Keratinocyte (primary cell): ENCODE results near the gene KRT81. TPM values are rescaled to one million over a fixed set of nuclear protein-coding genes. Genes with fewer than 3 reads are reported as not detected.

Source experiments
- DNase-seq: peaks from one replicate; pipeline ENCODE4 v3.0.0-alpha.2; 2011; ENCODE audit warnings: low read depth, missing footprints, low spot score
- FAIRE-seq: peaks from 2 replicates; lab custom pipeline; 2011; peaks lifted over from hg19 to GRCh38; lab: Jason Lieb, UNC
- H2AFZ ChIP-seq: 2 replicates; pipeline ENCODE4 v1.6.0; 2012; ENCODE audit warnings: low read length, control low read depth, inconsistent platforms; ENCODE audit not compliant: control insufficient read depth
- H3K27ac ChIP-seq: 2 replicates; pipeline ENCODE4 v1.5.1; 2011; ENCODE audit warnings: low read length; ENCODE audit not compliant: control insufficient read depth, insufficient read depth
- H3K27me3 ChIP-seq: 3 replicates; pipeline ENCODE4 v1.6.0; 2011; ENCODE audit warnings: low read length; ENCODE audit not compliant: control insufficient read depth, insufficient read depth; ENCODE audit errors: extremely low read depth
- H3K36me3 ChIP-seq, 2 experiments: 2 replicates in 1 of 2; 3 replicates in 1 of 2; pipeline ENCODE4 v1.5.1; 2011; ENCODE audit warnings: low read length in 2 of 2, mild to moderate bottlenecking in 1 of 2; ENCODE audit not compliant: control insufficient read depth in 2 of 2, insufficient read depth in 2 of 2; ENCODE audit errors: extremely low read depth in 1 of 2
- H3K4me1 ChIP-seq: 3 replicates; pipeline ENCODE4 v1.5.1; 2011; ENCODE audit warnings: low read length; ENCODE audit not compliant: control insufficient read depth, insufficient read depth; ENCODE audit errors: extremely low read depth
- H3K4me2 ChIP-seq: 3 replicates; pipeline ENCODE4 v1.6.0; 2011; ENCODE audit warnings: low read depth, low read length; ENCODE audit not compliant: control insufficient read depth, insufficient read depth; ENCODE audit errors: extremely low read depth
- H3K4me3 ChIP-seq, 3 experiments: fragments of 200-600 bp in 1 of 3; sonication (generic) in 1 of 3; 2 replicates in 2 of 3; 3 replicates in 1 of 3; pipeline ENCODE4 v1.5.1; 2011 to 2016; ENCODE audit warnings: low read length in 3 of 3, mild to moderate bottlenecking in 3 of 3, control low read depth in 2 of 3, inconsistent platforms in 1 of 3, low read depth in 1 of 3, mixed read lengths in 1 of 3, mixed run types in 1 of 3, moderate library complexity in 1 of 3; ENCODE audit not compliant: control insufficient read depth in 2 of 3, insufficient read depth in 2 of 3; ENCODE audit errors: extremely low read depth in 1 of 3
- H3K79me2 ChIP-seq: 2 replicates; pipeline ENCODE4 v1.6.0; 2012; ENCODE audit warnings: low read length; ENCODE audit not compliant: control insufficient read depth, insufficient read depth
- H3K9ac ChIP-seq: 3 replicates; pipeline ENCODE4 v1.6.0; 2011; ENCODE audit warnings: low read length; ENCODE audit not compliant: control insufficient read depth, insufficient read depth; ENCODE audit errors: extremely low read depth
- H3K9me1 ChIP-seq: 3 replicates; pipeline ENCODE4 v1.6.0; 2011; ENCODE audit warnings: low read length; ENCODE audit not compliant: control insufficient read depth, insufficient read depth; ENCODE audit errors: extremely low read depth
- H3K9me3 ChIP-seq: 2 replicates; pipeline ENCODE4 v1.5.1; 2012; ENCODE audit warnings: low read depth, low read length; ENCODE audit not compliant: control insufficient read depth
- H4K20me1 ChIP-seq: 3 replicates; pipeline ENCODE4 v1.6.0; 2011; ENCODE audit warnings: low read length; ENCODE audit not compliant: control insufficient read depth, insufficient read depth; ENCODE audit errors: extremely low read depth
- CTCF ChIP-seq, 3 experiments: IDR thresholded peaks in 1 of 3; conservative IDR thresholded peaks in 1 of 3; optimal IDR thresholded peaks in 1 of 3; 2 replicates in 2 of 3; 3 replicates in 1 of 3; pipeline versions ENCODE3 to v1.5.1; 2011; ENCODE audit warnings: low read length in 3 of 3, mild to moderate bottlenecking in 3 of 3, moderate library complexity in 2 of 3, control low read depth in 1 of 3, inconsistent platforms in 1 of 3; ENCODE audit not compliant: insufficient read depth in 2 of 3; ENCODE audit errors: extremely low read depth in 1 of 3
- EZH2 ChIP-seq: IDR thresholded peaks from one replicate; pipeline ENCODE4 v1.6.1; 2012; ENCODE audit warnings: inconsistent platforms, mild to moderate bottlenecking, low read length, moderate library complexity
- dilution Hi-C: fragments of 300-500 bp; cut with MboI; formaldehyde crosslinking; loops from one replicate; pipeline ENCODE4 v1.7.0; 2020; ENCODE audit warnings: low sequenced_read_pairs; ENCODE audit not compliant: extremely low pct_ligation_motif_present
- polyA plus RNA-seq, 5 experiments: library from polyadenylated mRNA; depleted of rRNA in 3 of 5; stranded (reverse) in 3 of 5; stranded (forward) in 1 of 5; unstranded in 1 of 5; fragments of >200 nt; gene quantifications; 1 replicate in 1 of 5; 2 replicates in 3 of 5; 3 replicates in 1 of 5; pipeline versions ENCODE4 v1.2.1 to v1.2.3, GENCODE V29; 2011 to 2012; ENCODE audit warnings: missing spikeins in 2 of 5, low read depth in 1 of 5, low replicate concordance in 1 of 5

Gene KRT81
- polyA plus RNA-seq, 1 donor (not counting 4 experiments of a cell fraction or from before 2014, with no cell fraction given), result 0.03 TPM

GRCh38 chr12:52254180-52254964 is 37.0 kb downstream of the KRT81 start:
- no peak overlapping the region for H2AFZ ChIP-seq
- H3K9me1 ChIP-seq, result no peaks in the 10 kb centered on the region
- H3K4me1 ChIP-seq, result no peaks in the 10 kb centered on the region
- TF ChIP-seq CTCF (optimal IDR thresholded peaks at IDR 0.05 in 1 of 3, IDR thresholded peaks at IDR 0.05 in 1 of 3, conservative IDR thresholded peaks at IDR 0.05 in 1 of 3; ENCODE audit: extremely low read depth in 1 of 3, insufficient read depth in 2 of 3, low read length in 3 of 3), result no peak
- no peak for TF ChIP-seq EZH2
- no peaks in the 10 kb centered on the region for H3K36me3 ChIP-seq
- no peak overlapping the region for H3K27ac ChIP-seq
- no peak for FAIRE-seq
- no peak overlapping the region for H3K4me2 ChIP-seq
- H3K9ac ChIP-seq, result no peak overlapping the region
- no peak overlapping the region for H3K4me3 ChIP-seq
- H3K27me3 ChIP-seq, result peaks cover 21% of the 10 kb centered on the region
- dilution Hi-C loops, result no loop called here
- H4K20me1 ChIP-seq, result no peaks in the 10 kb centered on the region
- H3K9me3 ChIP-seq, result no peaks in the 10 kb centered on the region
- H3K79me2 ChIP-seq, result no peaks in the 10 kb centered on the region
- DNase-seq, result no peak

- Histone ChIP-seq H4K20me1 (no peaks in the 10 kb centered on the region), H3K79me2 (no peaks in the 10 kb centered on the region), H3K9me3 (no peaks in the 10 kb centered on the region), H3K4me3 (no peak overlapping the region), H3K27me3 (peaks cover 16% of the 10 kb centered on the region), H3K9ac (no peak overlapping the region), H3K4me2 (no peak overlapping the region), H3K9me1 (no peaks in the 10 kb centered on the region), H3K4me1 (no peaks in the 10 kb centered on the region), H3K27ac (no peak overlapping the region), H2AFZ (no peak overlapping the region), H3K36me3 (no peaks in the 10 kb centered on the region)
- FAIRE-seq (no peak), DNase-seq (no peak)
- dilution Hi-C loops, result no loop called here
- TF ChIP-seq CTCF (optimal IDR thresholded peaks at IDR 0.05 in 1 of 3, IDR thresholded peaks at IDR 0.05 in 1 of 3, conservative IDR thresholded peaks at IDR 0.05 in 1 of 3; ENCODE audit: extremely low read depth in 1 of 3, insufficient read depth in 2 of 3, low read length in 3 of 3) (no peak), EZH2 (no peak)
Measured at GRCh38 chr12:52253391-52254179, 37.7 kb downstream of the KRT81 start.
